HUES64 (cell line): ENCODE data around the gene SLC2A9.

Experiments used
- H3K27ac ChIP-seq: 2 replicates; pipeline ENCODE4 v1.7.0; 2013; ENCODE audit warnings: low read depth, low read length, inconsistent platforms
- H3K27me3 ChIP-seq: 2 replicates; pipeline ENCODE4 v1.6.1; 2013; ENCODE audit warnings: mild to moderate bottlenecking, low read length; ENCODE audit not compliant: insufficient read depth
- H3K36me3 ChIP-seq: 2 replicates; pipeline ENCODE4 v1.6.1; 2013; ENCODE audit warnings: mild to moderate bottlenecking, low read length; ENCODE audit not compliant: insufficient read depth
- H3K4me1 ChIP-seq: 2 replicates; pipeline ENCODE4 v1.6.1; 2013; ENCODE audit warnings: mild to moderate bottlenecking, low read length, moderate library complexity; ENCODE audit not compliant: insufficient read depth
- H3K4me3 ChIP-seq: 2 replicates; pipeline ENCODE4 v1.5.1; 2013; ENCODE audit warnings: mild to moderate bottlenecking, low read length, moderate library complexity
- H3K9ac ChIP-seq: 2 replicates; pipeline ENCODE4 v1.6.1; 2013; ENCODE audit warnings: mild to moderate bottlenecking, low read depth, low read length
- H3K9me3 ChIP-seq: 2 replicates; pipeline ENCODE4 v1.6.1; 2013; ENCODE audit warnings: low read depth, low read length; ENCODE audit not compliant: insufficient read depth
- WGBS: fragments of 150-250, 120-280 bp; methylation state at CpG from one replicate; pipeline ENCODE4 v1.1.7; 2013; ENCODE audit warnings: missing lambda C conversion rate; 5-methylcytosine and 5-hydroxymethylcytosine counted together

The SLC2A9 gene

GRCh38 chr4:9936129-9936644, 85.1 kb downstream of the SLC2A9 start:
- H3K4me3 ChIP-seq, result no peak overlapping the region
- H3K27ac ChIP-seq, result no peak overlapping the region
- no peak overlapping the region for H3K9ac ChIP-seq
- no peaks in the 10 kb centered on the region for H3K27me3 ChIP-seq
- no peaks in the 10 kb centered on the region for H3K36me3 ChIP-seq
- 90% methylated on average over 5 of the region's 5 CpGs for whole genome bisulfite sequencing
- H3K9me3 ChIP-seq, result no peaks in the 10 kb centered on the region
- H3K4me1 ChIP-seq, result peaks cover 14% of the 10 kb centered on the region

DNA sequence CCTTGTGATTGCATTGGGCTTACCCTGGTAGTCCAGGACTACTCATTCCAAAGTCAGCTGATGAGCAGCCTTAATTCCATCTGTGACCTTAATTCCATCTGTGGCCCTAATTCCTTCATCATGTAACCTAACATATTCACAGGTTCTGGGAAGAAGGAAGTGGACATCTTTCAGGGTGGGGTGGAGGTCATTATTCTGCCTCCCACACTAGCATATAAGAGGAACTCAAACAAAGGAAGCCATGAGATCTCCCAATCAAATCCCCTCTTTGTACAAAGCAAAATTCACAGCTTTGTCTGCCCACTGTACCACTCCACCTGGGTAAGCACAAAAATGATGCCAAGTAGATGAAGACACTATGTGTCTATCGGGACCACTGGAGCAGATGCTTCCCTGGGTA, 87.3 kb downstream of the SLC2A9 start:
- WGBS, result 93% methylated on average over 1 of the region's 1 CpG
- H3K4me3 ChIP-seq, result no peak overlapping the region
- H3K27ac ChIP-seq, result no peak overlapping the region
- H3K9ac ChIP-seq, result no peak overlapping the region
- no peaks in the 10 kb centered on the region for H3K27me3 ChIP-seq
- peaks cover 6% of the 10 kb centered on the region; the same call in 1 of the 2 replicates for H3K4me1 ChIP-seq
- no peaks in the 10 kb centered on the region for H3K9me3 ChIP-seq
- no peaks in the 10 kb centered on the region for H3K36me3 ChIP-seq

- Histone ChIP-seq H3K36me3 (no peaks in the 10 kb centered on the region), H3K9me3 (no peaks in the 10 kb centered on the region), H3K27me3 (no peaks in the 10 kb centered on the region), H3K9ac (no peak overlapping the region), H3K27ac (no peak overlapping the region), H3K4me1 (no peaks in the 10 kb centered on the region), H3K4me3 (no peak overlapping the region)
- WGBS, result 83% methylated on average over 4 of the region's 4 CpGs
Measured at GRCh38 chr4:9933184-9933583, 88.1 kb downstream of the SLC2A9 start.

GRCh38 chr4:9932771-9933170, 88.5 kb downstream of the SLC2A9 start:
- Histone ChIP-seq H3K4me1 (no peaks in the 10 kb centered on the region), H3K36me3 (no peaks in the 10 kb centered on the region), H3K27ac (no peak overlapping the region), H3K9me3 (no peaks in the 10 kb centered on the region), H3K4me3 (no peak overlapping the region), H3K27me3 (no peaks in the 10 kb centered on the region), H3K9ac (no peak overlapping the region)
- 90% methylated on average over 4 of the region's 4 CpGs for WGBS

DNA sequence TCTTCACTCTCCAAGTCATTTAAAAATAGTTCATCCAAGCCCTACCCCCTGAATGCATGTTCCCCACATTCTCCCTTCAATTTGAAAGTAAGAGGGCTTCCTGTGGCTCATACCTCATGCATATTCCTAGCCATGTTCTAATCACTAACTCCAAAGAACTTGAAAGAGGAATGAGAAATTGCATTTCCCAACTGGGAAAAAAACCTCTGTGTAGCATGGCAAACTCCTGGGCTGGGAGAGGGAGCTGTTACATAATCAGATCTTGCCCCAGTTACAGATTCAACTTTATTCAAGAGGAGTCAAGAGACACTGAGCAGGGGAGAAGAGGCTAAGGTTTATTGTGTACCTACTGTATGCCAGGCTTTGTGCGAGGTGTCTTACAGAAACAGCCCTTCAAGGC, 90.2 kb downstream of the SLC2A9 start:
- Histone ChIP-seq H3K9me3 (no peaks in the 10 kb centered on the region), H3K9ac (no peak overlapping the region), H3K27me3 (no peaks in the 10 kb centered on the region), H3K36me3 (no peaks in the 10 kb centered on the region), H3K4me1 (no peaks in the 10 kb centered on the region), H3K27ac (no peak overlapping the region), H3K4me3 (no peak overlapping the region)
- 92% methylated on average over 1 of the region's 1 CpG for WGBS

GRCh38 chr4:9929111-9929510, 92.2 kb downstream of the SLC2A9 start:
- H3K36me3 ChIP-seq, result no peaks in the 10 kb centered on the region
- H3K4me1 ChIP-seq, result no peaks in the 10 kb centered on the region
- H3K27me3 ChIP-seq, result no peaks in the 10 kb centered on the region
- 93% methylated on average over 5 of the region's 5 CpGs for WGBS
- H3K4me3 ChIP-seq, result no peak overlapping the region
- H3K9ac ChIP-seq, result no peak overlapping the region
- H3K27ac ChIP-seq, result no peak overlapping the region
- no peaks in the 10 kb centered on the region for H3K9me3 ChIP-seq

DNA sequence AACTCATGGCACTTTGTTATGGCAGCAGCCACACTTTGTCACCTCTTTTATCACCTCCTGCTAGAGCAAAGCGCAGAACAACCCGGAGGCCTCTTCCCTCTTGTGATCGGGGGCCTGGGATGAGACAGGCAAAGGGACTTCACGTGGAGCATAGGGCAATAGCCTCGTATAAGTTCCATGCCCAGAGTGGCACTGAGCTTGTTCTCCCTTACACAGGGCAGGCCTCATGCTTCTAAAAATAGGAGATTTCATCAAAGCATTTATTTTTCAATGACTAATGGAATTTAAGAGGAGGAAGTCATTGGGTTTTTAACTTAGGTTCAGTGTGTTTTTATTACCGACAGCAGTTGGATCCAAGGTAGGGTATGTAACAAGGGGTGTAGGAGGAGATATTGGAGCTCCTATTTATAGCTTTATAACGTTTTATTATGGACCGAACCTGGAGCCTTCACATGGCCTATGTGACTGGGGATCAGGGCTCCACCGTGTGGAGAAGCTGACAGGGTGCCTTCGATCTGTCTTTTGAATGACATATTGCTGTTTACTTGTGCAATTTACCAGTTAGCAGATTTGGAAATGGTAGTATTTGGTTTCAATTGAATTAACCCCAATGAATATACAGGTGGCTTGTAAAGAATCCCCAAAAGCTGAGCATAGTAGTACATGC, 93.8 kb downstream of the SLC2A9 start:
- WGBS, result 88% methylated on average over 10 of the region's 10 CpGs
- no peaks in the 10 kb centered on the region for H3K27me3 ChIP-seq

DNA sequence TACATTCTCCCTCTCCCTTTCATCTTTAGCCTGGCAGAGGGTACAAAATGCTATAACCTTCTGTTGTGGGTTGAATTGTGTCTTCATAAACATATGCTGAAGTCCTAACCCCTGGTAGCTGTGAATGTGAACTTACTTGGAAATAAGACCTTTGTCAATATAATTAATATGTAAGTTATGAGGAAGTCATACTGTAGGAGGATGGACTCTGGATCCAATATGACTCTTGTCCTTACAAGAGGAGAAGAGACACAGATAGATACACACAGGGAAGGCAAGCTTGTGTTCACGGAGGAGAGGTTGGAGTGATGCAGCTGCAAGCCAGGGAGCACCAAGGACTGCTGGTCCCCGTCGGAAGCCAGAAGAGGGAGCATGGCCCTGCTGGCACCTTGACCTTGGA, 94.7 kb downstream of the SLC2A9 start:
- no peak overlapping the region for H3K4me3 ChIP-seq
- 89% methylated on average over 3 of the region's 3 CpGs for WGBS
- no peaks in the 10 kb centered on the region for H3K9me3 ChIP-seq
- no peaks in the 10 kb centered on the region for H3K36me3 ChIP-seq
- H3K4me1 ChIP-seq, result peaks cover 1% of the 10 kb centered on the region
- no peak overlapping the region for H3K27ac ChIP-seq
- H3K27me3 ChIP-seq, result no peaks in the 10 kb centered on the region
- no peak overlapping the region for H3K9ac ChIP-seq

More for the DNA sequence above, 93.8 kb downstream of the SLC2A9 start:
- Histone ChIP-seq H3K4me1 (no peaks in the 10 kb centered on the region), H3K9ac (no peak overlapping the region), H3K27ac (no peak overlapping the region), H3K4me3 (no peak overlapping the region), H3K36me3 (no peaks in the 10 kb centered on the region), H3K9me3 (no peaks in the 10 kb centered on the region)

- Histone ChIP-seq H3K27ac (no peak overlapping the region), H3K36me3 (no peaks in the 10 kb centered on the region), H3K9ac (no peak overlapping the region), H3K27me3 (no peaks in the 10 kb centered on the region), H3K9me3 (no peaks in the 10 kb centered on the region), H3K4me3 (no peak overlapping the region), H3K4me1 (peaks cover 8% of the 10 kb centered on the region)
- 91% methylated on average over 8 of the region's 8 CpGs for WGBS
Measured at GRCh38 chr4:9925750-9926439, 95.4 kb downstream of the SLC2A9 start.

- Histone ChIP-seq H3K36me3 (no peaks in the 10 kb centered on the region), H3K27me3 (no peaks in the 10 kb centered on the region)
- 87% methylated on average over 4 of the region's 4 CpGs for WGBS
Measured at GRCh38 chr4:9924750-9925149, 96.5 kb downstream of the SLC2A9 start.

DNA sequence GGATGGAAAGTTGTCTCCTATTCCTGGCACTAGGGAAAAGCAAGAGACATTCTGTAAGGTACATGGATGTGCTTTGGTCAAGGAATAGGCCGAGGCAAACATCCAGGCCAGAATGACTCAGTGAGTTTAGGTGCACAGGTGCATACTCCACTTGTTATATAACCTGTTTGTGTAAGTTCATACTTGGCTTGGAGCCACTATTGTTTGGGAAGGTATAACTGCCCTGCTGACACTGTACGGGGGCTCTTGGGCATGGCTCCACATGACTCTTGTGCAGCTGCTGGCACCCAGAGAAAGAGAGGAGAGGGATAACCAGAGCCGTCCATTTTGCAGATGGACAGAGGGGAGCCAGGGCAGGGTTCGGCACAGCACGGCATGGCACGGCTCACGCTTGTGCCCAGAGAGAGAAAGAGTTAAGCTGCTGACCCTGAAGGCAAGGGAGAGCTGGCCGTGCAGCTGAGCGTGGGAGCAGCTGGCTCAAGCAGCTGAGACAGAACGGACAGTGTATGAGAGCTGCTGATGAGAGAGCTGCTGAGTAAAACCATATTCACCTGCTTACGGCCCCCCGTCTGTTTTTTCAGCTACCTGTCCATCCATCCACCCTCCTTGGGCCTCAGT, 98.0 kb downstream of the SLC2A9 start:
- Histone ChIP-seq H3K9ac (no peak overlapping the region), H3K4me3 (no peak overlapping the region), H3K36me3 (no peaks in the 10 kb centered on the region), H3K9me3 (no peaks in the 10 kb centered on the region), H3K27ac (no peak overlapping the region), H3K27me3 (no peaks in the 10 kb centered on the region), H3K4me1 (peaks cover 11% of the 10 kb centered on the region)
- WGBS, result 95% methylated on average over 12 of the region's 12 CpGs

More at GRCh38 chr4:9924750-9925149, 96.5 kb downstream of the SLC2A9 start:
- H3K9ac ChIP-seq, result no peak overlapping the region
- H3K4me3 ChIP-seq, result no peak overlapping the region
- no peak overlapping the region for H3K27ac ChIP-seq
- no peaks in the 10 kb centered on the region for H3K9me3 ChIP-seq
- peaks cover 11% of the 10 kb centered on the region for H3K4me1 ChIP-seq
